Activated CD8-positive, alpha-beta memory T cell treated with anti-CD3 and anti-CD28 coated beads, Interleukin-2, amount 50 U/mL, for 1 hour (primary cell): ENCODE data around the gene CCBE1.
"Not testable (repeated sequence)": the region's sequence is repeated elsewhere in the genome, so short reads cannot be mapped to it uniquely, and the experiment has no call there.

Experiments
- DNase-seq: peaks from one replicate; pipeline ENCODE4 v3.0.0-alpha.2; 2020; ENCODE audit errors: extremely low read depth

The CCBE1 gene

GRCh38 chr18:59697236-59697932, at the start of gene CCBE1:
TSS of gene CCBE1 (minus strand) at chr18:59697423.
- DNase-seq: no peak

GRCh38 chr18:59744271-59744721, 47.1 kb upstream of the CCBE1 start:
- no peak for DNase-seq

GRCh38 chr18:59743566-59743965, 46.3 kb upstream of the CCBE1 start:
- DNase-seq: no peak

- no peak for DNase-seq
These were observed 45.3 kb upstream of the CCBE1 start for GRCh38 chr18:59742325-59743111.

GRCh38 chr18:59740141-59740540, 42.9 kb upstream of the CCBE1 start:
- DNase-seq: no peak

GRCh38 chr18:59737776-59738300, 40.6 kb upstream of the CCBE1 start:
- no peak for DNase-seq

- not testable (repeated sequence) for DNase-seq
These were observed 40.1 kb upstream of the CCBE1 start for GRCh38 chr18:59737335-59737734.

GRCh38 chr18:59736061-59736460, 38.8 kb upstream of the CCBE1 start:
- no peak for DNase-seq

GRCh38 chr18:59735269-59735860, 38.1 kb upstream of the CCBE1 start:
- no peak for DNase-seq

- no peak for DNase-seq
These were observed 36.2 kb upstream of the CCBE1 start for GRCh38 chr18:59733421-59733820.

GRCh38 chr18:59730896-59731295, 33.7 kb upstream of the CCBE1 start:
- DNase-seq: no peak

GRCh38 chr18:59729781-59730180, 32.6 kb upstream of the CCBE1 start:
- no peak for DNase-seq

GRCh38 chr18:59728816-59729215, 31.6 kb upstream of the CCBE1 start:
- DNase-seq: no peak

- DNase-seq: no peak
These were observed 27.9 kb upstream of the CCBE1 start for GRCh38 chr18:59725142-59725541.

- DNase-seq: no peak
These were observed 26.9 kb upstream of the CCBE1 start for GRCh38 chr18:59724103-59724502.

GRCh38 chr18:59721931-59722330, 24.7 kb upstream of the CCBE1 start:
- DNase-seq: no peak

GRCh38 chr18:59721211-59721610, 24.0 kb upstream of the CCBE1 start:
- DNase-seq: no peak

GRCh38 chr18:59719544-59720181, 22.4 kb upstream of the CCBE1 start:
- DNase-seq: no peak

- DNase-seq: no peak
These were observed 21.4 kb upstream of the CCBE1 start for GRCh38 chr18:59718464-59719157.

- no peak for DNase-seq
These were observed 20.9 kb upstream of the CCBE1 start for GRCh38 chr18:59718108-59718463.

GRCh38 chr18:59717291-59717690, 20.1 kb upstream of the CCBE1 start:
- no peak for DNase-seq

- DNase-seq: no peak
These were observed 18.7 kb upstream of the CCBE1 start for GRCh38 chr18:59715966-59716369.
